Aorta (tissue), 5 donors: ENCODE measurements around the gene DCAF17. TPM values are rescaled to one million over a fixed set of nuclear protein-coding genes. Genes with fewer than 3 reads are reported as not detected.

Source experiments
- ATAC-seq: fragments of 200-7000 bp; cut with Tn5 transposase; one replicate; pipeline ENCODE4 v1.9.1; 2022; ENCODE audit warnings: moderate library complexity; ENCODE audit not compliant: low FRiP score
- DNase-seq, 2 donors: peaks; one replicate each; pipeline ENCODE4 v3.0.0-alpha.2; 2020
- H3K27ac ChIP-seq, 2 donors: one replicate each; pipeline ENCODE4 v1.5.1; 2013; ENCODE audit warnings: low read length in 2 of 2, mild to moderate bottlenecking in 2 of 2, moderate library complexity in 2 of 2, control low read depth in 1 of 2, inconsistent platforms in 1 of 2, low read depth in 1 of 2
- H3K27me3 ChIP-seq, 2 donors: one replicate each; pipeline ENCODE4 v1.6.1; 2013; ENCODE audit warnings: control low read depth in 1 of 2, low read length in 1 of 2, mild to moderate bottlenecking in 1 of 2, moderate library complexity in 1 of 2; ENCODE audit not compliant: insufficient read depth in 2 of 2, control insufficient read depth in 1 of 2
- H3K36me3 ChIP-seq, 2 donors: one replicate each; pipeline ENCODE4 v1.6.1; 2013; ENCODE audit warnings: control low read depth in 1 of 2, low read length in 1 of 2, mild to moderate bottlenecking in 1 of 2; ENCODE audit not compliant: insufficient read depth in 2 of 2, control insufficient read depth in 1 of 2
- H3K4me1 ChIP-seq, 2 donors: one replicate each; pipeline ENCODE4 v1.6.1; 2013; ENCODE audit warnings: low read length in 2 of 2, control low read depth in 1 of 2, mild to moderate bottlenecking in 1 of 2, moderate library complexity in 1 of 2; ENCODE audit not compliant: insufficient read depth in 2 of 2, control insufficient read depth in 1 of 2
- H3K4me3 ChIP-seq, 2 donors: one replicate each; pipeline ENCODE4 v1.5.1; 2013; ENCODE audit warnings: low read length in 2 of 2, control low read depth in 1 of 2, mild to moderate bottlenecking in 1 of 2
- H3K9me3 ChIP-seq: one replicate; pipeline ENCODE4 v1.6.1; 2013; ENCODE audit warnings: mild to moderate bottlenecking, low read length; ENCODE audit not compliant: control insufficient read depth
- WGBS, 2 donors: extraction: QIAGEN DNeasy Blood & Tissue Kit; methylation state at CpG; one replicate each; pipeline ENCODE4 v1.1.7; 2013; 5-methylcytosine and 5-hydroxymethylcytosine counted together
- intact Hi-C, 2 donors: fragments of 100-400 bp; cut with DNase I; formaldehyde crosslinking; loops; one replicate each; pipeline versions ENCODE4 v1.14.2 to v1.15.0; 2022
- polyA plus RNA-seq, 2 donors: library from polyadenylated mRNA; stranded (reverse); fragments of 200-250 nt; gene quantifications; one replicate each; pipeline ENCODE4 v1.2.3, GENCODE V29; 2013
- total RNA-seq, 2 donors: library from RNA; stranded (reverse); fragmentation: NEBNext Ultra II Directional; extraction: Animal tissue kit (Norgen Biotek cat#: 25700); gene quantifications; one replicate each; pipeline ENCODE4 v1.2.1, GENCODE V29; 2021
- donor health status: healthy with polysubstance abuse.
- donor health status: Bipolar disorder and iron deficiency.
- donor health status: DM: no; HTN: no; CAD: no.
- donor health status: DM: no; HTN: no; CAD: no.
- donor health status: DM: yes; HTN: yes; CAD: no.

Gene DCAF17
- total and polyA plus RNA-seq, 4 donors = 5.4 to 20.3 (median 12.6) TPM

DNA sequence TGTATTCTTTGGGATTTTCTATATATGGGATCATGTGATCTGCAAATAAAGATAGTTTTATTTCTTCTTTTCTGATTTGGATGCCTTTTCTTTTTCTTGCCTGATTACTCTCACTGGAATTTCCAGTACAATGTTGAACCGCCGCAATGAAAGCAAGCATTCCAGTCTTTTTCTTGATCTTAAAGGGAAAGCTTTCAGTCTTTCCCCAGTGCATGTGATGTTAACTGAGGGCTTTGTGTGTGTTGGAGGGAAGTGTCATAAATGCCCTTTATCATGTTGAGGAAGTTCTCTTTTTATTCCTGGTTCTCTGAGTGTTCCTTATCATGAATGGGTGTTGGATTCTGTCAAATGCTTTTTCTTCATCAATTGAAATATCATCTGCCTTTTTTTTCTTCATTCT is 71.3 kb downstream of the DCAF17 start:
- no peak for DNase-seq
- 6 to 11% methylated on average over 2 of the region's 2 CpGs for WGBS, 2 donors
- H3K27ac ChIP-seq = no peak overlapping the region
- no peaks in the 10 kb centered on the region for H3K36me3 ChIP-seq
- no peaks in the 10 kb centered on the region for H3K9me3 ChIP-seq
- intact Hi-C loops = no loop called here
- no peaks in the 10 kb centered on the region for H3K4me1 ChIP-seq
- no peaks in the 10 kb centered on the region for H3K27me3 ChIP-seq
- ATAC-seq = no peak
- no peak overlapping the region for H3K4me3 ChIP-seq

DNA sequence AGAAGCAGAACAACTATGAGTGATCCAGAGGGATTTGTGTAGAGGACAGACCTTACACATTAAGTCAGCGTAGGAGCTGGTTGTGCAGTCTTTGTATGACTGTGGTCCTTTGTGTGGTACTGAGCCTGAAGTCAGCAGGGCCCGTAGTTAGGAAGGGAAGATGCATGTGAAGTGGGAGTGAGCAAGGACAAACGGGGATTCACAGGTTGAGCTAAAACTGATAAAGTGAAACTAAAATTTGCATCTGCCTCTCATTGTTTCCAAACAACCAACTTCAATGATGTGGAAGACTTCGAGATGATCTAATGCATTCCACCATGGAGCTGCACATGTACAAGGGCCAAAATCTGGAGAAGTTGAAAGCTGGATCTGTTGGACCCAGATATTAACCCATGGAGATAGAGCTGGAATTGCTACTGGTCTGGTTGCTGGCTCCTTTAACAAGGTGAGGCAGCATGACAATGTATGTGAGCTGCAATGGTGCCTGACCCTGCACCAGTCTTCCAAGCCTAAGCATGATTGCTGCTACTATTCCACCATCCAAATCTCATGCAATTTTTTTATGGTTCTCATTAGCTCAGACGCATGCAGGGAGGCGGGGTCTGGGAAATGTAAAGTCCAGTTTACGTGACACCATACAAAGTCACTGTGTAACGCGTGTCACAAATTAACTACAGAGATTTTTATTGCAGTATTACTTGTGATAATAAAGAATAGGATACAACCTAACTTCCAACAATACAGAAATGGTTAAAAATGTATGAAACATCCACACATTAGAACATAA is 76.1 kb downstream of the DCAF17 start:
- Histone ChIP-seq H3K27ac (no peak overlapping the region), H3K36me3 (no peaks in the 10 kb centered on the region), H3K27me3 (no peaks in the 10 kb centered on the region), H3K9me3 (no peaks in the 10 kb centered on the region), H3K4me3 (no peak overlapping the region), H3K4me1 (no peaks in the 10 kb centered on the region)
- DNase-seq = no peak
- 88 to 89% methylated on average over 9 of the region's 9 CpGs for WGBS, 2 donors
- ATAC-seq = no peak
- intact Hi-C loops = no loop called here

GRCh38 chr2:171512014-171512413 is 78.0 kb downstream of the DCAF17 start:
- Histone ChIP-seq H3K4me1 (no peaks in the 10 kb centered on the region), H3K27me3 (no peaks in the 10 kb centered on the region), H3K27ac (no peak overlapping the region), H3K4me3 (no peak overlapping the region), H3K9me3 (no peaks in the 10 kb centered on the region), H3K36me3 (no peaks in the 10 kb centered on the region)
- no peak for DNase-seq
- ATAC-seq = no peak
- intact Hi-C loops = no loop called here
- 82 to 86% methylated on average over 2 of the region's 2 CpGs for WGBS, 2 donors

- ATAC-seq (no peak), DNase-seq (no peak)
- Histone ChIP-seq H3K36me3 (no peaks in the 10 kb centered on the region), H3K4me3 (no peak overlapping the region), H3K27ac (no peak overlapping the region), H3K9me3 (no peaks in the 10 kb centered on the region), H3K4me1 (no peaks in the 10 kb centered on the region), H3K27me3 (no peaks in the 10 kb centered on the region)
- WGBS, 2 donors = 8 to 11% methylated on average over 1 of the region's 1 CpG
- intact Hi-C loops = no loop called here
Measured at GRCh38 chr2:171512683-171513195, 78.7 kb downstream of the DCAF17 start.

DNA sequence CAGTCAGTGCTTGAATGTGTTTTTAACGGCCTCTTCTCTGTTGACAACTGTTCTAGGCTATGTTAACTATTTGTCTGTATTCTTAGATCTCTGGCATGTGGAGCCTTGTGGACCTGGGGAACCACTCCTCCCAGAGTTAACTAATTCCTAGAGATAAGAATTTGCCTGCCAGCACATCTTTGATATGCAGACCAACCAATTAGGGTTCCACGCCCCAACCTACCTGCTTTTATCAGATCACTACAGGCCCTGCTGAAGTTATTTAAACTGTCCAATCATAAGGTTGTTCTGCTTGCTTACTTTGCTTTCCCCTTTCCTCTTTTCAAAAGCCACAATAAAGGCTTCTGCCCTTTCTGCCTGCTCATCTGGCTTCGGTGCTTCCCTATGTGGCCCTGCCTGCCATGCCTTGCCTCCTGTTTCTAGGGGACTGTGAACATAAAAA is 79.7 kb downstream of the DCAF17 start:
- intact Hi-C loops = no loop called here
- Histone ChIP-seq H3K9me3 (no peaks in the 10 kb centered on the region), H3K27me3 (no peaks in the 10 kb centered on the region), H3K4me3 (no peak overlapping the region), H3K4me1 (no peaks in the 10 kb centered on the region), H3K27ac (no peak overlapping the region), H3K36me3 (no peaks in the 10 kb centered on the region)
- DNase-seq = no peak
- no peak for ATAC-seq
- WGBS, 2 donors = 81 to 84% methylated on average over 3 of the region's 3 CpGs

DNA sequence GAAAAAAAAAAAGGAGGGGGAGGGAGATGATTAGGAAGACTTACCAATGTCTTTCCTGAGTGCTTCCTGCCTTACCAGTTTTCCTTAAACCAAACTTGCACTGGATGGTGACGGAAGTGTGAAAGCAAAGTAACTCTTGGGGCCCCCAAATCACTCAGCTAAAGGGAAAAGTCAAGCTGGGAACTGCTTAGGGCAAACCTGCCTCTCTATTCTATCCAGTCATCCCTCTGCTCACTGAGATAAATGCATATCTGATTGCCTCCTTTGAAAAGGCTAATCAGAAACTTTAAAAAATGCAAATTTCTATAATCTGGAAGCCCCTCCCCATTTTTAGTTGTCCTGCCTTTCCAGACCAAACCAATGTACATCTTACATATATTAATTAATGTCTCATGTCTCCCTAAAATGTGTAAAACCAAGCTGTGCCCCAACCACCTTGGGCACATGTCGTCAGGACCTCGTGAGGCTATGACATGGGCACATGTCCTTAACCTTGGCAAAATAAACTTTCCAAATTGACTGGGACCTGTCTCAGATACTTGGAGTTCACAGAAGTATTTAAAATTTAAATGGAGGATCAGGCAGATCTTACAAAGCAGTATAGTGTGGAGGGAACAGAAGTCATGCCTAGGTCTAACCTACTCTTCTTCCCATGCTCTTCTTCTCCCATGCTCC is 81.0 kb downstream of the DCAF17 start:
- ATAC-seq = no peak

GRCh38 chr2:171515672-171516298 is 81.8 kb downstream of the DCAF17 start:
- no peak overlapping the region for H3K27ac ChIP-seq
- no peaks in the 10 kb centered on the region for H3K4me1 ChIP-seq
- H3K27me3 ChIP-seq = no peaks in the 10 kb centered on the region
- ATAC-seq (no peak), DNase-seq (peak in 1 of 2 donors; percentile 59)
- H3K36me3 ChIP-seq = no peaks in the 10 kb centered on the region
- H3K4me3 ChIP-seq = no peak overlapping the region
- intact Hi-C loops = no loop called here
- H3K9me3 ChIP-seq = no peaks in the 10 kb centered on the region
- 77 to 78% methylated on average over 6 of the region's 6 CpGs for WGBS, 2 donors

More for the DNA sequence above, 81.0 kb downstream of the DCAF17 start:
- no peak overlapping the region for H3K4me3 ChIP-seq
- no peaks in the 10 kb centered on the region for H3K4me1 ChIP-seq
- no peaks in the 10 kb centered on the region for H3K27me3 ChIP-seq
- intact Hi-C loops = no loop called here
- DNase-seq = no peak
- no peaks in the 10 kb centered on the region for H3K36me3 ChIP-seq
- H3K9me3 ChIP-seq = no peaks in the 10 kb centered on the region
- 91 to 96% methylated on average over 3 of the region's 3 CpGs for WGBS, 2 donors
- no peak overlapping the region for H3K27ac ChIP-seq

GRCh38 chr2:171516793-171517192 is 82.8 kb downstream of the DCAF17 start:
- H3K9me3 ChIP-seq = no peaks in the 10 kb centered on the region
- H3K36me3 ChIP-seq = no peaks in the 10 kb centered on the region
- no peaks in the 10 kb centered on the region for H3K4me1 ChIP-seq
- DNase-seq (no peak), ATAC-seq (no peak)
- H3K27me3 ChIP-seq = no peaks in the 10 kb centered on the region
- no peak overlapping the region for H3K4me3 ChIP-seq
- intact Hi-C loops = no loop called here
- H3K27ac ChIP-seq = no peak overlapping the region
- 87 to 89% methylated on average over 5 of the region's 5 CpGs for WGBS, 2 donors
